HG03175 (cell line): ENCODE data around the gene LYPD3.

Source experiments
- ATAC-seq: cut with Tn5 transposase; IDR thresholded peaks from one replicate; pipeline ENCODE4 v1.9.1; 2021; ENCODE audit warnings: mild to moderate bottlenecking, moderate library complexity; ENCODE audit not compliant: unreplicated experiment

Gene LYPD3

DNA sequence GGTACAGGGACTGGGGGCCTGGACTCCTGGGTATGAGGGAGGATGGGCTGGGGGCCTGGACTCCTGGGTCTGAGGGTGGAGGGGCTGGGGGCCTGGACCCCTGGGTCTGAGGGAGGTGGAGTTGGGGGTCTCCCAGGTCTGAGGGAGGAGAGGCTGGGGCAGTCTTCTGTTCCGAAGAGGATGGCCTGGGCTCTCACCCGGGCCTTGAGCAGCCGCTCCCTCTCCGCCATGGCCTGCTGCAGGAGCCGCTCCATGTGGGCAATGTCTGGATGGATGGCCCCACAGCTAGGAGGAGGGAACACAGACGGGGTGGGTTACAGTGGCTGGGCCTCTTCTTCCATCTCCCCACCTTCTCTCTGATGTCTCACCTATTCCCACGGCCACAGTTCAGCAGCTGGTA is 21.0 kb upstream of the LYPD3 start:
- no peak for ATAC-seq

DNA sequence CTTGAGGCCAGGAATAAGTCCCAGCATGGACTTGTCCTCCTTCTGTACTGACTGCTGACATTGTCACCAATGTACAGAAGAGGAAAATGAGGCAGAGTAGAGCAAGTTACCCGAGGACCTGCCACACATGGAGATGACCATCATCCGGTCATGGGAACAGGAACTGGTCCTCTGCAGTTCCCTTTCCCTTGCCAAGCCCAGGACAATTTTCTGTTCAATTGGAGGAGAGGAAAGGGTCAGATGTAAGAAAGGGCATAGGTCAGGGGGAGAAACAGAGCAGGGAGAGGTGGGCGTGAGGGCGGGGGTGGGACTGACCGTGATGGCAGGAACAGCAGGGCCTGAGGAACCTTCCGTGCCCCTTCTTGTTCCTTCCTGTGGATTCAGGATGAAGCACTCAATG is 20.5 kb upstream of the LYPD3 start:
- ATAC-seq, result no peak

DNA sequence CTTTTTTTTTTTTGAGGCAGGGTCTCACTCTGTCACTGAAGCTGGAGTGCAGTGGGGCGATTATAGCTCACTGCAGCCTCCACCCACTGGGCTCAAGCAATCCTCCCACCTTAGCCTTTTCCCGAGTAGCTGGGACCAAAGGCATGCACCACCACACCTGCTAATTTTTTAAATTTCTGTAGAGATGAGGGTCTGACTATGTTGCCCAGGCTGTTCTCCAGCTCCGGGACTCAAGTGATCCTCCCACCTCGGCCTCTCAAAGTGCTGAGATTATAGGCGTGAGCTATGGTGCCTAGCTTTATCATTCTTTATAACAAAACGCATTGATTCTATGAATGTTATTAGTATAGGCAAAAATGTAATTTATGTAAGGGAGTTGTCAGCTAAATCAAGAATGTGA is 17.9 kb upstream of the LYPD3 start:
- ATAC-seq, result no peak

DNA sequence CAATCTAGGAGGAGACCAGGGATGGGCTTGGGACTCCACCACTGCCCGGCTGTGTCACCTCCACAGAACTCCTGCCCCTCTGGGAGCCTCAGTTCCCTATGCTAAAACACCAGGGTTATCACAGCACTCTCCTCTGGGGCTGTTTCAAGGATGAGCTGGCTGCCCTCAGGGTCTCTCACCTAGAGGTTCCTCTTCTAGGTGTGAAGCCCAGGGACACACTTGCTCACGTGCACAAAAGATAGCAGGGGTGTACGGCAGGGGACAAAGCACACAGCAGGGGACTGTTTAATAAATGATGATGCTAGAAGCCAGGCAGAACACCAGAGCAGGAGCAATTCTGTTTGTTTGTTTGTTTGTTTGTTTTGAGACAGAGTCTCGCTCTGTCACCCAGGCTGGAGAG is 16.8 kb upstream of the LYPD3 start:
- no peak for ATAC-seq

DNA sequence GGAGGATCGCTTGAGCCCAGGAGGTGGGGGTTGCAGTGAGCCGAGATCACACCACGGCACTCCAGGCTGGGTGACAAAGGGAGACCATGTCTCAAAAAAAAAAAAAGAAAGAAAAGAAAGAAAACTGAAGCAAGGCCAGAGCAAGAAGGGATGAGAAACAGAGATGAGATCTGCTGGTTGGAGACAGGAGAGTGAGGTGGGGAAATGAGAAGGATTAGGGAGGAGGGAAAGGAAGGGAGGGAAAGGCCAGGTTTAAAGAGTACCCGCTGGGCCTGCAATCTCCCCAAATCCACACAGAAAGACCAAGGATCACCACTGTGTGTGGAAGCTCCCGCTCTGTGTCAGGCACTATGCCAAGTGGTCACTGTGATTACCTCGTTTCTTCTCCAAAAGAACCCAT is 16.3 kb upstream of the LYPD3 start:
- no peak for ATAC-seq

DNA sequence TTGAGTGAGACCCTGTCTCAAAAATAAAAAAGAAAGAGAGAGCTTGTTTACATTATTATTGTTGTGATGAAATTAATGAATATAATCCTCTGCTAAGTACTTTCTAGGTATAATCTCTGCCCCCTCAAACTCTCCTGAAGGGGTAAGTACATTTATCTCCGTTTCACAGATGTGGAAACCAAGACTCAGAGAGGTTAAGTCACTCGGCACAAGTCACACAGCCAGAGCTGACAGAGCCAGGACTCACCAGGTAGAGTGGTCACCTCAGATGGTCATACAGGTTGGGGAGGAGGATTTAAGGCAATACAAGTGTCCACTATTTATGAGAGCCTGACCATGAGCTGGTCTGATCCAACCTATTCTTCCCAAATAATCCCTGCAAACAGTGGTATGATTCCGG is 15.2 kb upstream of the LYPD3 start:
- no peak for ATAC-seq

DNA sequence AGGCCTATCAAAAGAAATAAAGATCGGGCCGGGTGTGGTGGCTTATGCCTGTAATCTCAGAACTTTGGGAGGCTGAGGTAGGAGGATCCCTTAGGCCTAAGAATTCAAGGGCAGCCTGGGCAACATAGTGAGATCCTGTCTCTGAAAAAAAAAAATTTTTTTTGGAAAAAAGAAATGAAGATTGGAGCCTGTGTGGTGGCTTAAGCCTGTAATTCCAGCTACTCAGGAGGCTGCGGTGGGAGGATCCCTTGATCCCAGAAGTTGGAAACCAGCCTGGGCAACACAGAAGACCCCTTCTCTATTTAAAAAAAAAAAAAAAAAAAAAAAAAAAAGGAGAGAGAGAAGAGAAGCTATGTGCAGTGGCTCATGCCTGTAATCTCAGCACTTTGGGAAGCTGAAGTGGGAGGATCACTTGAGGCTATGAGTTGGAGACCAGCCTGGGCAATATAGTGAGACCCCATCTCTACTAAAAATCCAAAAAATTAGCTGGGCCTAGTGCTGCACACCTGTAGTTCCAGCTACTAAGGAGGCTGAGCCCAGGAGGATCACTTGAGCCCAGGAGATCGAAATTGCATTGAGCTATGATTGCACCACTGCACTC is 14.7 kb upstream of the LYPD3 start:
- no peak for ATAC-seq

DNA sequence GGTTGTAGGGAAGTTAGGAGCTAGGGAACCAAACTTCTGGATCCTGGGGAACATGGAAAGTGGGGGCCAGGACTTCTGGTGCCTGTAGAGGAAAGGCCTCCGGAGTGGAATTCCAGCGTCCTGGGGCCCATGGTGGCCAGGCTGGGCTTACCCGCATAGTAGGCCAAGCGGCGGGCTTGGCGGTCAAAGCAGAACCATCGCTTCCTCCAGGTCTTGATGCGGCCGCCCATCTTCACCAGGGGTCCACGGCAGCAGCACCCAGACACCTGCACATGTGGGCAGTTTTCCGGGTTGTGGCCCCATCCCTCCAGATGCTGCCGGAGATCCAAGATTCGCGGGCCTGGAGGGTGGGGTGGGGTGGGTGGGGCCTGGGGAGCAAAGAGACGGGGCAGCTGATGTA is 13.8 kb upstream of the LYPD3 start:
- no peak for ATAC-seq

DNA sequence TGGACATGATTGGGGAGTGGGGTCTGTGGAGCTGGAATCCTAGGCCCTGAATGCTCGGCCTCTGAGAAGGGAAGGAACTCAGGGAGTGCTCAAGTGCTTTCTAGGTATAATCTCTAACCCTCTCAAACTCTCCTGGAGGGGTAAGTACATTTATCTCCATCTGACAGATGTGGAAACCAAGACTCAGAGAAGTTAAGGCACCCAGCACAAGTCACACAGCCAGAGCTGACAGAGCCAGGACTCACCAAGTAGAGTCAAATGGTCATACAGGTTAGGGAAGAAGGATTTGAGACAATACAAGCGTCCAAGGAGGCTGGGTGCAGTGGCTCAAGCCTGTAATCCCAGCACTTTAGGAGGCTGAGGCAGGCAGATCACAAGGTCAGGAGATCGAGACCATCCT is 12.9 kb upstream of the LYPD3 start:
- no peak for ATAC-seq

DNA sequence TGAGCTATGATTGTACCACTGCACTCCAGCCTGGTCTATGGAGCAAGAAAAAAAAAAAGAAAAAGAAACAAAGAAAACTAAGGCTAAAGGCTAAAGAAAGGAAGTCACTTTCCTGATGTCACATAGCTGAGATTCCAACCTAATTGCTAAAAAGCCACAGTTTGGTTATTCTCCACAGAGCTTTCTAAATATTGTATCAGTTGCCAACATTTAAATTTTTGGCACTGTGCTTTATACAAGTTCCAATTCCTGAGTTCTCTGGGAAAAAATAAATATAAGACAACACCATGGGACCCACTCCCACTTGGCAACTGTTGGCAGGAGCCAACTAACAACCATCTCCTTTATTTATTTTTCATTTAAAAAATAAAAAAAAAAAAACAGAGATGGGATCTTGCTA is 11.2 kb upstream of the LYPD3 start:
- ATAC-seq, result no peak

DNA sequence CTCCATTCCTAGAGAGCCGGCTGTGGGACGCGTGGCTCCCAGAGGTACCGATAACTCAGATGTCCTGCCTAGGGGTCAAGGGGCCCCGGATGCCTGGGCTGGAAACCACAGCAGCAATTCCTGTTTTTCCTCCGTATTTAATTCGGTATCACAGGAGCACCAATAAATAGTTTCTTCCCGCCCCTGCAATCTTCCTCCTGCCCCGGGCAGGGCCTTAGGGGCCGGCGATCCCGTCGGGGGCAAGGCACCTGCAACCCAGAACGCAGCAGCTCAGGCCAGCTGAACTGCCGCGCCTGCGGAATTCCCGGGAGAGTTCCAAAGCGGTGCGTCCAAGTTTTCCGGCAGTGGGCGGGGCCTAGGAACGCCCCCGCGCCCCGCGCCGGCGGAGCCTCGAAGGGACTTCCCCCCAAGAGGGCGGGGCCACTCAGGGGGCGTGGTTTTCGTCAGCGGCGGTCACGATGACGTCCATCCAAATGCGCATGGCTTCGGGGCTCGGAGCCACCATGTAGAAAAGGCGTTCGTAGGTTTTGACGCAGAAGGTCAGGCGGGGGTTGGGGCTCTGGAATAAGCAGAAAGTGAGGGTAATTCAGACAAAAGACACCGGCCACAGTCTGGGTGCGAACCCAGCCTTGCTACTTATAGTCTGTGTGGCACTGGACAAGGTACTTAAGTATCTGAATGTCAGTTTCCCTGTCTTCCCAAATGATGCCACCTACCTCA is 9.7 kb upstream of the LYPD3 start:
- peak; percentile 60 for ATAC-seq

DNA sequence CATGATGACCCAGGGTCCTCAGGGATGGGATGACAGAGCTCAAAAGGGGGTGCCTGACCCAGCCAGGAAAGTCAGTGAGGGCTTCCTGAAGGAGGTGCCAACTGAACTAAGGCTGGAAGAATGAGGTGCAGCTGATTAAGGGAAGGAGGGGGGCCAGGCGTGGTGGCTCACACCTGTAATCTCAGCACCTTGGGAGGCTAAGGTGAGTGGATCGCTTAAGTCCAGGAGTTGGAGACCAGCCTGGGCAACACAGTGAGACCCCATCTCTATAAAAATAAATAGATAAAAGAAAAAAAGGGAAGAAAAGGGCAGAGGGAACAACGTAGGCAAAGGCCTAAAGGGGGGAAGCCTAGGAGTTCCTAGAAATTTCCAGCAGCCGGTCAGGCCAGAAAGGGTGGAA is 9.1 kb upstream of the LYPD3 start:
- ATAC-seq, result no peak

DNA sequence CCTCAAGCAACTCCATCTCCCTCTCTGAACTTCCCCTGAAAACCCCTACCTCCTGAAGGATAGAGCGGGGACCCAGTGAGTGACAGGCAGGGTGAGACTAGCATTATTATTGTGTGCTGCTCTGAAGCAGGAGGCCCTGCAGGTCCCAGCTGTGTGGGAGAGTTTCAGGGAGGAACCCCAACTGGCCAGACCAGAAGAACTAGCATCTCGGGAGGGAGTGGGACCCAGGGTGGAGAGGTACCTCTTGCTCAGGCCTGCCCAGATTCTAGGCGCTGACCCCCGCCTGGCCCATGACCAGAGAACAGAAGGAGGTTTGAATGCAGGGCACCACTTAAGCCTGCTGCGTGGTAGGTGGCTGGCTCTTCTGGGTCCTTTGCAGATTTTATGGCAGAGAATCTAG is 5.7 kb upstream of the LYPD3 start:
- ATAC-seq, result no peak

DNA sequence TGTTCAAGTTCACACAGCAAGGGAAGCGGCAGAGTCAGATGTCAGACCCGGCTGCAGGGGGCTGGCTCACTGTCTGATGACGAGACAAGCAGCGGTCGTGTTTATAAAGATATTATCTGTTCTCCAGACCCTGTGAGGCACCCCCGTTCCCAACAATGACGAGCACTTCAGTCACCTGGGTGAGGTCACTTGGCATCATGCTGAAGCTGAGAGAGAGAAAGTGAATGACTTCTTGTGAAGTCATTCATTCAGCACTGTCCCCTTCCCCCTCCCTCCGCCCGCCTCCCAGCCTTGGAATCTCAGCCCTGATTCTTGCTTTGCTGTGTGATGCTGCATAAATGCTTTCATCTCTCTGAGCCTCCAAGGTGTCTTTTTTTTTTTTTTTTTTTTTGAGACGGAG is 4.9 kb upstream of the LYPD3 start:
- ATAC-seq, result no peak

DNA sequence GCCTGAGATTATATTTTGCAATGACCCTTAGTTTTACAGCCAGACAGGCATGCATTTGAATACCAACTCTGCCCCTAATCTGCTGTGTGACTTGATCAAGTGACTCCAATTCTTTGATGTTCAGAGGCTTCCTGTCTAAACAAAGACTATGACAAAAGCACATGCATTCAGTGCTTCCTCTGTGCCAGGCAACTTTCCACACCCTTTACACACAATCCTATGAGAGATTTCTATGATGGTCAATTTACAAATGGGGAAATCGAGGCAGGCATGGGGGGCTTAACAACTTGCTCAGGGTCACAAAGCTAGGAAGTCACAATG is 3.7 kb upstream of the LYPD3 start:
- ATAC-seq, result no peak

DNA sequence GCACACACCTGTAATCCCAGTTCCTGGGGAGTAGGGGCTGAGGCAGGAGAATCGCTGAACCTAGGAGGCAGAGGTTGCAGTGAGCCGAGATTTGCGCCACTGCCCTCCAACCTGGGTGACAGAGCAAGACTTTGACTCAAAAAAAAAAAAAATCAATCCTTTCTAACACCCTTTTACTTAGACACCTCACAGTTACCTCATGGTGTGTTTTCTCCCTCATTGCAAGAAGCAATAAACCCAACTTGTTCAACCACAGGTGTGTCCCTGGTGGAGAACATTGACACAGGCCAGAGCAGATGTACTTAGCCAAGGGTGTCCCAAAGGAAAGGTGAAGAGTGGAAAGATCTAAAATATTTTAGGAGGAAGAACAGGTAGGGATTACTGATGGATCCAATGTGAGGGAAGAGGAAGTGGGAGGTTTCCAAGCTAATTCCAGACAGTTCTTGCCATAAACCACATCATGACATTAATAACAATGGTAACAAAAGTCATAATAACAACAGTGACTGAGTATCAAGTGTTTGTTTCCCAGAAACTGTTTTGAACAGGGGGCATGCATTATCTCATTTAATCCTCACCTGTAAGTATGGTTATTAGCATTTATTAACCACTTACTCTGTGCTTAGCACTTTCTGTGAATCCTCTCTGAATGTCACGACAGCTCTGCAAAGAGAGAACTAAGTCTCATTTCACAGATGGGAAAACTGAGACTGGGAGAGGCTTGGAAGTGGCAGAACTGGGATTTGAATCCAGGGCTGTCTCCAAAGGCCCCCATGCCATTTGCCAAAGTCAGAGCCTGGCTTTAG is 3.1 kb upstream of the LYPD3 start:
- ATAC-seq, result no peak

DNA sequence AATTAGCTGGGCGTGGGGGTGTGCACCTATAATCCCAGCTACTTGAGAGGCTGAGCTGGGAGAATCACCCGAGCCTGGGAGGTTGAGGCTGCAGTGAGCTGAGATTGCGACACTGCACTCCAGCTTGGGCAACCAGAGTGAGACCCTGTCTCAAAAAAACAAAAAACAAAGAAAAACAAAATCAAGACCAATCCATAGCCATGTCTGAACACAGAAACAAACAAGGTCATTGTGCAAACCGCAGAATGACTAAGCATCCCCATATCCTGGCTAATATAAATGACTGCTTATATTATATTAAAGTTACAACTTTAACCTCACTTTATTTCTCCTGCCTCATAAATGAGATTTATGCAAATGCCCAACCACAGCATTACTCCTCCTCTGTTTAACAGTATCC is 2.3 kb upstream of the LYPD3 start:
- no peak for ATAC-seq

DNA sequence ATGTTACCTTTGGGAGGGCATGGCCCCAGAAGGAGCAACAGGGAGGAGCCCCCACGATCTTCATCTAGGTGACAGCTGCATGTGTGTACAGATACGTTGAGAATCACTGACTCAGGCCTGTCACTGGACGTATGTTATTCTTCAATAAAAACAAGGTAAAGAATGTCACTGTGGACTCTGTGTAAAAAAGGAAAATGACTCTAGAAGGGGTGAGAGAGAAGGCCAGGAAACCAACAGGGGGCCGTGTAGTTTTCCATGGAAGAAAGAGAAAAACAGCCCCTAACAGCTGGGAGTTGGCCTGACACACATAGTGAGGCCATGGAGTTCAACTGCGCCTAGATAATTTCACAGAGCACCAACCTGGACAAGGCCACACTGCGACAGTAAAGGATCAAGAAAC is 1.9 kb upstream of the LYPD3 start:
- ATAC-seq, result no peak

DNA sequence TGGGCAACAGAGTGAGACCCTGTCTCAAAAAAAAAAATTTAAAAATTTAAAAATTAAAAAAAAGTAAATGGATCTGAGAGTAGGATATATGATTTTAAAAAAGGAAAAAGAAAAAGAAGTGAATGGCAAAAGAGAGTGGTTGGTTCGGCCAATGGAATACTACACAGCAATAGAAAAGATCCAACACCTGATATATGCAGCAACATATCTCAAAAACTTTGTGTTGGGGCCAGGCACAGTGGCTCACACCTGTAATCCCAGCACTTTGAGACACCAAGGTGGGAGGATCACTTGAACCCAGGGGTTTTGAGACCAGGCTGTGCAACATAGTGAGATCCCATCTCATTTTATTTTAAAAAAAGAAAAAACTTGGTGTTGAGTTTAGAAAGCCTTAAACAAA is 1.4 kb upstream of the LYPD3 start:
- no peak for ATAC-seq

DNA sequence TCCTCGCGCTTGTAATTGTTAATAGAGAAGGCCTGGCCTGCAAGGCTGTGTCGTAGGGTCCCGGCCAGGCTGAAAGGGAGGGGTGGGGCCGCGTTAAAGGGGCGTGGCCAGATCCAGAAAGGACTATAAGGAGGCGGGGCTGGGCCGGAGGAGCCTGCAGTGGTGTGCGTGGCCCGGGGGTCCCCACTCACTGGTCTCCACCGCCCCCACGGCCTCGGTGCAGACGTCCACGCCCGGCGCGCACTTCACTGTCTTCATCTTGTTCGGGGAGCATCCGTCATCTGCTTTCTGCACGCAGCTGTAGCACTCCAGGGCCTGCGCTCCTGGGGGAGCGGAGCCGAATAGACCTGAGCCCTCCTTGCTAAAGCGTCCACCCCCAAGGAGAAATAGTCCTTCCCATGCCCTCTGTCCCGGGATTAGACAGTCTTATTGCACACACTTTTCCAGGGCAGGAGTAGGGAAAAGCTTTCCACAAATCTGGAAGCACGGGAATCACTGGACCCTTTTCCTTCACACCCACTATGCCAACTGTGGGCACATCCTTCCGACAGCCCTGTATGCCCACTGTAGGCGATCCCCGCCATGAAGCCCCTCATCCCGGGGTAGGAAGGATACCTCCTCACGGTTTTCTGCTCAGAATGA is 1.2 kb downstream of the LYPD3 start:
- ATAC-seq, result peak; percentile 38

DNA sequence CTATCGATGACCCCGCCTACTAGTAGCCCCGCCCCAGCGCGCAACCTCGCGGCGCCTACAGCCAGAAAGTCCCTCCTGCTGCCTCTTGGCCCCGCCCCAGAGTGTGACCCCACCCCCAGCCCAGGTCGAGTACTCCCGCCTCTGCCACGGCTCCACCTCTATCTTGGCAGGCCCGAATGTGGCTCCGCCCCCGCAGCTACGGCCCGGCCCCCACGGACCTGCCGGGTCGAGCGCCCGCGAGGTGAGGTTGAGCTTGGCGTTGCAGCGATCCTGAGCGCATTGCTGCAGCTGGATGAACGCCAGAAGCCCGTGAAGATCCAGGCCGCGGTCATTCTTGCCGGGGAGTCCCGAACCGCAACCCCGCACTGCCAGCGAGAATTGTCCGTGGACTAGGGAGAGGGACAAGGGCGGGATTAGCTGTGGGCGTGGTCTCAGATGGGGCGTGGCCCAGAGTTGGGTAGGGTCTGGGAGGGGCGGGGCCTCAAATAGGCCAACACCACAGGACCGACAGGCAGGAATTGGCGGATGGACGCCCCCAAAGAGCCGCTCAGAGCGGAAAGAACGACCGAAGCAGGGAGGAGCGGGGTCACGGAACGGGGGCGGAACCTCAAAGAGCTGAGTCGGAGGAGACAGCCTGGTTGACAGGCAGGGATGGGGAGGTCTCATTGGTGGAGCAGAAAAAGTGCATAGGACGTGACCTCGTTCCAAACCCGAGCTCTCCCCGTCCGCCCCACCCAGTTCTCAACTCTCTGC is 1.9 kb downstream of the LYPD3 start:
- peak; percentile 79 for ATAC-seq
